ENCODE measurements around the gene BTF3. TPM values are rescaled to one million over a fixed set of nuclear protein-coding genes. Genes with fewer than 3 reads are reported as not detected.

The BTF3 gene
- total and polyA plus RNA-seq, 9 of the 15 experiments (the other 6 are each of a cell fraction or from before 2014, with no cell fraction given) = 534 to 1,637 (median 848) TPM

DNA sequence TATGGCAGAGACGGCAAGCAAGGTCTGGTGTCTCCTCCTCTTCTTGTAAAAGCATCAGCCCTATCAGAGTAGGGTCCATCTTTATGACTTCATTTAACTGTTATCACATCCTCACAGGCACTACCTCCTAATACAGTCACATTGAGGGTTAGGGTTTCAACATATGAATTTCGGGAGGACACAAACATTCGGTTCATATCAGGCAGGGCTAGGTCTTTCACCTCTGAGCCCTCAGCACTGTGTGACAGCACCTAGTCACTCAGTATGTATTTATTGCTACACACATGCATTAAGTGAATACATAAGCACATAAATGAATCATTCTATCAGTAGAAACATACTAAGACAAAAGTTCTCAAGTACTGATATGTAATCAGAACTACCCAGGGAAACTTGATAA lies 9.4 kb upstream of the BTF3 start (continued):
- TF ChIP-seq NEUROD1 (IDR thresholded peaks at IDR 0.05; ENCODE audit: borderline replicate concordance, low read depth, low read length, partially characterized antibody) (peak; percentile 40), HCFC1 (IDR thresholded peaks at IDR 0.05; ENCODE audit: low read depth, low read length) (no peak), ZNF212 (CRISPR knock-in tag; IDR thresholded peaks at IDR 0.05) (no peak), RUNX1 (IDR thresholded peaks at IDR 0.05; ENCODE audit: low read depth) (0 out of 2 replicates have a peak, but pooled peaks have one; percentile 3), CEBPG (CRISPR knock-in tag; IDR thresholded peaks at IDR 0.05) (no peak; the same call in 1 of the 2 replicates), CEBPG (tag; conservative IDR thresholded peaks at IDR 0.05 in 1 of 2, IDR thresholded peaks at IDR 0.05 in 1 of 2) (peak in 1 of 2 experiments; percentile 58; a peak in 2 of 4 replicates), MYNN (IDR thresholded peaks at IDR 0.05) (no peak), MYNN (CRISPR knock-in tag; IDR thresholded peaks at IDR 0.05) (no peak), CTBP1 (IDR thresholded peaks at IDR 0.05; ENCODE audit: borderline replicate concordance) (peak; percentile 78; the same call in 1 of the 2 replicates), LCOR (CRISPR knock-in tag; IDR thresholded peaks at IDR 0.05) (no peak), SIN3A (IDR thresholded peaks at IDR 0.05; ENCODE audit: borderline replicate concordance in 2 of 2, control insufficient read depth in 1 of 2, low read depth in 2 of 2, low read length in 2 of 2) (no peak), ZNF282 (CRISPR knock-in tag; IDR thresholded peaks at IDR 0.05) (no peak), POLR2A (conservative IDR thresholded peaks at IDR 0.05) (no peak)
- TF ChIP-seq, protein P1, sequence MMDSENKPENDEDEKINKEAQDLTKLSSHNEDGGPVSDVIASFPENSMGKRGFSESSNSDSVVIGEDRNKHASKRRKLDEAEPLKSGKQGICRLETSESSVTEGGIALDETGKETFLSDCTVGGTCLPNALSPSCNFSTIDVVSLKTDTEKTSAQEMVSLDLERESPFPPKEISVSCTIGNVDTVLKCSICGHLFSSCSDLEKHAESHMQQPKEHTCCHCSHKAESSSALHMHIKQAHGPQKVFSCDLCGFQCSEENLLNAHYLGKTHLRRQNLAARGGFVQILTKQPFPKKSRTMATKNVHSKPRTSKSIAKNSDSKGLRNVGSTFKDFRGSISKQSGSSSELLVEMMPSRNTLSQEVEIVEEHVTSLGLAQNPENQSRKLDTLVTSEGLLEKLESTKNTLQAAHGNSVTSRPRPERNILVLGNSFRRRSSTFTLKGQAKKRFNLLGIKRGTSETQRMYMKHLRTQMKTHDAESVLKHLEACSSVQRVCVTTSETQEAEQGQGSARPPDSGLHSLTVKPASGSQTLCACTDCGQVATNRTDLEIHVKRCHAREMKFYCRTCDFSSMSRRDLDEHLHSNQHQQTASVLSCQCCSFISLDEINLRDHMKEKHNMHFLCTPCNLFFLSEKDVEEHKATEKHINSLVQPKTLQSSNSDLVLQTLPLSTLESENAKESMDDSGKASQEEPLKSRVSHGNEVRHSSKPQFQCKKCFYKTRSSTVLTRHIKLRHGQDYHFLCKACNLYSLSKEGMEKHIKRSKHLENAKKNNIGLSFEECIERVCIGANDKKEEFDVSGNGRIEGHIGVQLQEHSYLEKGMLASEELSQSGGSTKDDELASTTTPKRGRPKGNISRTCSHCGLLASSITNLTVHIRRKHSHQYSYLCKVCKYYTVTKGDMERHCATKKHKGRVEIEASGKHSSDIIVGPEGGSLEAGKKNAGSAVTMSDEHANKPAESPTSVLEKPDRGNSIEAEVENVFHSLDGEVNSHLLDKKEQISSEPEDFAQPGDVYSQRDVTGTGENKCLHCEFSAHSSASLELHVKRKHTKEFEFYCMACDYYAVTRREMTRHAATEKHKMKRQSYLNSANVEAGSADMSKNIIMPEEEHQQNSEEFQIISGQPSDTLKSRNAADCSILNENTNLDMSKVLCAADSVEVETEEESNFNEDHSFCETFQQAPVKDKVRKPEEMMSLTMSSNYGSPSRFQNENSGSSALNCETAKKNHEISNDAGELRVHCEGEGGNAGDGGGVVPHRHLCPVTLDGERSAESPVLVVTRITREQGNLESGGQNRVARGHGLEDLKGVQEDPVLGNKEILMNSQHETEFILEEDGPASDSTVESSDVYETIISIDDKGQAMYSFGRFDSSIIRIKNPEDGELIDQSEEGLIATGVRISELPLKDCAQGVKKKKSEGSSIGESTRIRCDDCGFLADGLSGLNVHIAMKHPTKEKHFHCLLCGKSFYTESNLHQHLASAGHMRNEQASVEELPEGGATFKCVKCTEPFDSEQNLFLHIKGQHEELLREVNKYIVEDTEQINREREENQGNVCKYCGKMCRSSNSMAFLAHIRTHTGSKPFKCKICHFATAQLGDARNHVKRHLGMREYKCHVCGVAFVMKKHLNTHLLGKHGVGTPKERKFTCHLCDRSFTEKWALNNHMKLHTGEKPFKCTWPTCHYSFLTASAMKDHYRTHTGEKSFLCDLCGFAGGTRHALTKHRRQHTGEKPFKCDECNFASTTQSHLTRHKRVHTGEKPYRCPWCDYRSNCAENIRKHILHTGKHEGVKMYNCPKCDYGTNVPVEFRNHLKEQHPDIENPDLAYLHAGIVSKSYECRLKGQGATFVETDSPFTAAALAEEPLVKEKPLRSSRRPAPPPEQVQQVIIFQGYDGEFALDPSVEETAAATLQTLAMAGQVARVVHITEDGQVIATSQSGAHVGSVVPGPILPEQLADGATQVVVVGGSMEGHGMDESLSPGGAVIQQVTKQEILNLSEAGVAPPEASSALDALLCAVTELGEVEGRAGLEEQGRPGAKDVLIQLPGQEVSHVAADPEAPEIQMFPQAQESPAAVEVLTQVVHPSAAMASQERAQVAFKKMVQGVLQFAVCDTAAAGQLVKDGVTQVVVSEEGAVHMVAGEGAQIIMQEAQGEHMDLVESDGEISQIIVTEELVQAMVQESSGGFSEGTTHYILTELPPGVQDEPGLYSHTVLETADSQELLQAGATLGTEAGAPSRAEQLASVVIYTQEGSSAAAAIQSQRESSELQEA (IDR thresholded peaks at IDR 0.05; ENCODE audit: low read depth) = no peak
- TF ChIP-seq, protein P2, sequence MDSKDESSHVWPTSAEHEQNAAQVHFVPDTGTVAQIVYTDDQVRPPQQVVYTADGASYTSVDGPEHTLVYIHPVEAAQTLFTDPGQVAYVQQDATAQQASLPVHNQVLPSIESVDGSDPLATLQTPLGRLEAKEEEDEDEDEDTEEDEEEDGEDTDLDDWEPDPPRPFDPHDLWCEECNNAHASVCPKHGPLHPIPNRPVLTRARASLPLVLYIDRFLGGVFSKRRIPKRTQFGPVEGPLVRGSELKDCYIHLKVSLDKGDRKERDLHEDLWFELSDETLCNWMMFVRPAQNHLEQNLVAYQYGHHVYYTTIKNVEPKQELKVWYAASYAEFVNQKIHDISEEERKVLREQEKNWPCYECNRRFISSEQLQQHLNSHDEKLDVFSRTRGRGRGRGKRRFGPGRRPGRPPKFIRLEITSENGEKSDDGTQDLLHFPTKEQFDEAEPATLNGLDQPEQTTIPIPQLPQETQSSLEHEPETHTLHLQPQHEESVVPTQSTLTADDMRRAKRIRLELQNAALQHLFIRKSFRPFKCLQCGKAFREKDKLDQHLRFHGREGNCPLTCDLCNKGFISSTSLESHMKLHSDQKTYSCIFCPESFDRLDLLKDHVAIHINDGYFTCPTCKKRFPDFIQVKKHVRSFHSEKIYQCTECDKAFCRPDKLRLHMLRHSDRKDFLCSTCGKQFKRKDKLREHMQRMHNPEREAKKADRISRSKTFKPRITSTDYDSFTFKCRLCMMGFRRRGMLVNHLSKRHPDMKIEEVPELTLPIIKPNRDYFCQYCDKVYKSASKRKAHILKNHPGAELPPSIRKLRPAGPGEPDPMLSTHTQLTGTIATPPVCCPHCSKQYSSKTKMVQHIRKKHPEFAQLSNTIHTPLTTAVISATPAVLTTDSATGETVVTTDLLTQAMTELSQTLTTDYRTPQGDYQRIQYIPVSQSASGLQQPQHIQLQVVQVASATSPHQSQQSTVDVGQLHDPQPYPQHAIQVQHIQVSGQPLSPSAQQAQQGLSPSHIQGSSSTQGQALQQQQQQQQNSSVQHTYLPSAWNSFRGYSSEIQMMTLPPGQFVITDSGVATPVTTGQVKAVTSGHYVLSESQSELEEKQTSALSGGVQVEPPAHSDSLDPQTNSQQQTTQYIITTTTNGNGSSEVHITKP (IDR thresholded peaks at IDR 0.05; ENCODE audit: partially characterized antibody) = no peak
